HL-60 (cell line): ENCODE data around the gene FUT2.

ENCODE experiments used
- CTCF ChIP-seq: IDR thresholded peaks from one replicate; pipeline ENCODE4 v1.5.1; 2011; ENCODE audit warnings: low read length, control low read depth, inconsistent platforms; ENCODE audit not compliant: insufficient read depth
- TF ChIP-seq, protein P1 (sequence below): IDR thresholded peaks from 2 replicates; pipeline ENCODE4 v1.6.1; 2012; ENCODE audit warnings: low read depth; ENCODE audit not compliant: insufficient replicate concordance

DNA sequence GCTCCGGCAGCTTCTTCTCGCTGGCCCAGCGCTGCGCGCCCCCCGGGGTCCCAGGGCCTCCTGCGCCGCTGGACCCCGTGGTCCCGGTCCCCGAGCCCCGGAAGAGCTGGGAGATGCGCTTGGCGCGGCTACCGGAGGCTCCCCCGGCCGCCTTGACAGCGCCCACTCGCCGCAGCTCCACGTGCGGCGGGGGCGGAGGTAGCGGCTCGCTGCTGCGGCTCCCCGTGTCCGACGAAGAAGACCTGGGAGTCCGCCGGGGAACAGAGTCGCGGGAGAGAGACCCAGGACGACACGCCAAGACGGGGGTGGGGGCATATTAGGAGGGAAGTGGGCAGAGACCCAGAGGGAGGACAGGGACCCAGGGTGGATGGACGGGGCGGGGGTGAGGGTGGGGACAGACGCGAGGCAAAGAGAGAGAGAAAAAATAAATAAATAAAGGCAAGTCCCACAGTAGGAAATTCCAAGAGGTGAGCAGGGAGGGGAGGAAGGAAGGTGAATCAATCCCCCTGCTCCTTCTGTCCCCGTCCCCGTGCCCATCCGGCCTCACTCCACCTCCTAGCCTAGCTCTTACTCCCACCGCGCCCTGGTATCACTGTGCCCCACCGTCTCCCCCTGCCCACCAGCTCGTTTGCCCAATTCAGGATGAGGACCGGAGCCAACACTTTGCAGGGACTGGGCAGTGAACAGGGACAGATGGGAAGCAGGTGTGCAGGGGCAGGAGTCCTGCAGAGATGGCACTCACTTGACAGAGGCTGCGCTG, 43.8 kb downstream of the FUT2 start:
- TF ChIP-seq, protein P1, sequence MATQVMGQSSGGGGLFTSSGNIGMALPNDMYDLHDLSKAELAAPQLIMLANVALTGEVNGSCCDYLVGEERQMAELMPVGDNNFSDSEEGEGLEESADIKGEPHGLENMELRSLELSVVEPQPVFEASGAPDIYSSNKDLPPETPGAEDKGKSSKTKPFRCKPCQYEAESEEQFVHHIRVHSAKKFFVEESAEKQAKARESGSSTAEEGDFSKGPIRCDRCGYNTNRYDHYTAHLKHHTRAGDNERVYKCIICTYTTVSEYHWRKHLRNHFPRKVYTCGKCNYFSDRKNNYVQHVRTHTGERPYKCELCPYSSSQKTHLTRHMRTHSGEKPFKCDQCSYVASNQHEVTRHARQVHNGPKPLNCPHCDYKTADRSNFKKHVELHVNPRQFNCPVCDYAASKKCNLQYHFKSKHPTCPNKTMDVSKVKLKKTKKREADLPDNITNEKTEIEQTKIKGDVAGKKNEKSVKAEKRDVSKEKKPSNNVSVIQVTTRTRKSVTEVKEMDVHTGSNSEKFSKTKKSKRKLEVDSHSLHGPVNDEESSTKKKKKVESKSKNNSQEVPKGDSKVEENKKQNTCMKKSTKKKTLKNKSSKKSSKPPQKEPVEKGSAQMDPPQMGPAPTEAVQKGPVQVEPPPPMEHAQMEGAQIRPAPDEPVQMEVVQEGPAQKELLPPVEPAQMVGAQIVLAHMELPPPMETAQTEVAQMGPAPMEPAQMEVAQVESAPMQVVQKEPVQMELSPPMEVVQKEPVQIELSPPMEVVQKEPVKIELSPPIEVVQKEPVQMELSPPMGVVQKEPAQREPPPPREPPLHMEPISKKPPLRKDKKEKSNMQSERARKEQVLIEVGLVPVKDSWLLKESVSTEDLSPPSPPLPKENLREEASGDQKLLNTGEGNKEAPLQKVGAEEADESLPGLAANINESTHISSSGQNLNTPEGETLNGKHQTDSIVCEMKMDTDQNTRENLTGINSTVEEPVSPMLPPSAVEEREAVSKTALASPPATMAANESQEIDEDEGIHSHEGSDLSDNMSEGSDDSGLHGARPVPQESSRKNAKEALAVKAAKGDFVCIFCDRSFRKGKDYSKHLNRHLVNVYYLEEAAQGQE = no peak
- no peak for TF ChIP-seq CTCF
